H1 (cell line): ENCODE measurements around the gene ZNF180. TPM values are rescaled to one million over a fixed set of nuclear protein-coding genes. Genes with fewer than 3 reads are reported as not detected.

Experiments used
- CTCF ChIA-PET: fragments of 300-600 bp; sonication (Branson Sonifier 250); formaldehyde crosslinking; loops from one replicate; lab custom pipeline; 2021; ENCODE audit not compliant: partially characterized antibody; lab: Charles Lee
- POLR2A ChIA-PET: fragments of 300-600 bp; sonication (Branson Sonifier 250); formaldehyde crosslinking; loops from one replicate; lab custom pipeline; 2021; ENCODE audit warnings: inconsistent platforms; ENCODE audit not compliant: partially characterized antibody; lab: Charles Lee
- DNase-seq, 2 experiments: peaks; one replicate each; pipeline versions ENCODE4 v3.0.0 to v3.0.0-alpha.2; 2010 to 2022; ENCODE audit warnings: low spot score in 2 of 2, low read depth in 1 of 2, mixed read lengths in 1 of 2
- FAIRE-seq: peaks from 2 replicates; lab custom pipeline; 2011; peaks lifted over from hg19 to GRCh38; lab: Jason Lieb, UNC
- H2AFZ ChIP-seq: 2 replicates; pipeline ENCODE4 v1.8.1; 2012; ENCODE audit warnings: low read length, inconsistent platforms
- H2AK5ac ChIP-seq: 2 replicates; pipeline ENCODE4 v1.6.1; 2013; ENCODE audit warnings: low read depth, low read length
- H2BK120ac ChIP-seq: replicated peaks from 2 replicates; pipeline ENCODE3; 2013; ENCODE audit warnings: low read depth, low read length, inconsistent platforms
- H2BK12ac ChIP-seq: 2 replicates; pipeline ENCODE4 v1.6.1; 2013; ENCODE audit warnings: low read depth, low read length
- H2BK15ac ChIP-seq: 2 replicates; pipeline ENCODE4 v1.6.1; 2013; ENCODE audit warnings: low read length
- H2BK20ac ChIP-seq: 2 replicates; pipeline ENCODE4 v1.6.1; 2013; ENCODE audit warnings: low read length
- H2BK5ac ChIP-seq: 2 replicates; pipeline ENCODE4 v1.6.1; 2013; ENCODE audit warnings: low read depth, low read length
- H3K14ac ChIP-seq: 2 replicates; pipeline ENCODE4 v1.6.1; 2013; ENCODE audit warnings: inconsistent platforms; ENCODE audit not compliant: insufficient read length
- H3K18ac ChIP-seq: 2 replicates; pipeline ENCODE4 v1.6.1; 2013; ENCODE audit warnings: low read length; ENCODE audit errors: extremely low read depth
- H3K23ac ChIP-seq: 2 replicates; pipeline ENCODE4 v1.6.1; 2013; ENCODE audit warnings: inconsistent platforms; ENCODE audit not compliant: insufficient read length
- H3K23me2 ChIP-seq: 2 replicates; pipeline ENCODE4 v1.6.1; 2013; ENCODE audit warnings: low read depth, low read length
- H3K27ac ChIP-seq: 2 replicates; pipeline ENCODE4 v1.6.1; 2011; ENCODE audit warnings: low read depth, low read length, inconsistent platforms
- H3K27me3 ChIP-seq, 4 experiments: replicated peaks in 1 of 4; 1 replicate in 1 of 4; 2 replicates in 3 of 4; pipeline versions ENCODE4 v1.6.1 to v1.8.1; 2011 to 2013; ENCODE audit warnings: low read length in 3 of 4, mild to moderate bottlenecking in 3 of 4, inconsistent platforms in 2 of 4, mixed read lengths in 2 of 4, moderate library complexity in 1 of 4; ENCODE audit not compliant: control insufficient read depth in 3 of 4, insufficient read depth in 3 of 4; ENCODE audit errors: extremely low read depth in 1 of 4
- H3K36me3 ChIP-seq, 4 experiments: 2 replicates each; pipeline versions ENCODE4 v1.6.1 to v1.8.1; 2011 to 2013; ENCODE audit warnings: mild to moderate bottlenecking in 4 of 4, low read length in 3 of 4, moderate library complexity in 2 of 4, control low read depth in 1 of 4, inconsistent platforms in 1 of 4; ENCODE audit not compliant: insufficient read depth in 4 of 4, control insufficient read depth in 2 of 4
- H3K4ac ChIP-seq: replicated peaks from 2 replicates; pipeline ENCODE3; 2013; ENCODE audit warnings: low read length, low read depth, mixed read lengths, inconsistent platforms; ENCODE audit not compliant: insufficient read length
- H3K4me1 ChIP-seq, 4 experiments: replicated peaks in 1 of 4; 1 replicate in 1 of 4; 2 replicates in 3 of 4; pipeline versions ENCODE4 v1.6.1 to v1.8.1; 2011 to 2013; ENCODE audit warnings: low read length in 3 of 4, inconsistent platforms in 2 of 4, mixed read lengths in 1 of 4; ENCODE audit not compliant: insufficient read depth in 4 of 4, control insufficient read depth in 3 of 4
- H3K4me2 ChIP-seq, 2 experiments: 2 replicates each; pipeline versions ENCODE4 v1.6.1 to v1.8.1; 2011 to 2013; ENCODE audit warnings: low read depth in 2 of 2, low read length in 2 of 2, control low read depth in 1 of 2, inconsistent platforms in 1 of 2, mild to moderate bottlenecking in 1 of 2; ENCODE audit not compliant: insufficient read depth in 1 of 2
- H3K4me3 ChIP-seq, 4 experiments: fragments of 200-600, 300-600 bp in 1 of 4; sonication (generic), shearing (Covaris generic), sonication (Bioruptor Twin) in 1 of 4; 2 replicates each; pipeline versions ENCODE4 v1.5.1 to v1.8.1; 2011 to 2016; ENCODE audit warnings: low read length in 4 of 4, low read depth in 3 of 4, control low read depth in 2 of 4, inconsistent platforms in 2 of 4, mild to moderate bottlenecking in 2 of 4, mixed read lengths in 1 of 4, moderate library complexity in 1 of 4; ENCODE audit not compliant: insufficient read depth in 2 of 4; ENCODE audit errors: extremely low read depth in 1 of 4
- H3K56ac ChIP-seq: replicated peaks from 2 replicates; pipeline ENCODE3; 2013; ENCODE audit warnings: low read depth, mild to moderate bottlenecking, mixed read lengths, low read length, inconsistent platforms; ENCODE audit not compliant: insufficient read length
- H3K79me1 ChIP-seq: 2 replicates; pipeline ENCODE4 v1.6.1; 2013; ENCODE audit warnings: low read depth, low read length, control low read depth
- H3K79me2 ChIP-seq, 2 experiments: 2 replicates each; pipeline versions ENCODE4 v1.6.1 to v1.8.1; 2012 to 2013; ENCODE audit warnings: low read length in 2 of 2, mild to moderate bottlenecking in 2 of 2, inconsistent platforms in 1 of 2; ENCODE audit not compliant: insufficient read depth in 2 of 2, control insufficient read depth in 1 of 2
- H3K9ac ChIP-seq, 4 experiments: replicated peaks in 1 of 4; 1 replicate in 1 of 4; 2 replicates in 3 of 4; pipeline versions ENCODE4 v1.6.1 to v1.8.1; 2011 to 2013; ENCODE audit warnings: low read depth in 3 of 4, low read length in 3 of 4, control low read depth in 2 of 4, mild to moderate bottlenecking in 2 of 4, moderate library complexity in 2 of 4, inconsistent platforms in 1 of 4; ENCODE audit errors: extremely low read depth in 1 of 4
- H3K9me3 ChIP-seq, 2 experiments: 2 replicates each; pipeline versions ENCODE4 v1.6.1 to v1.8.1; 2012 to 2013; ENCODE audit warnings: mild to moderate bottlenecking in 2 of 2, moderate library complexity in 2 of 2, control low read depth in 1 of 2, inconsistent platforms in 1 of 2, low read depth in 1 of 2, low read length in 1 of 2, mixed read lengths in 1 of 2; ENCODE audit not compliant: insufficient read depth in 2 of 2
- H4K20me1 ChIP-seq, 2 experiments: replicated peaks in 1 of 2; 2 replicates each; pipeline versions ENCODE3 to v1.8.1; 2011 to 2013; ENCODE audit warnings: inconsistent platforms in 2 of 2, low read length in 2 of 2, mild to moderate bottlenecking in 1 of 2; ENCODE audit not compliant: insufficient read depth in 2 of 2, control insufficient read depth in 1 of 2
- H4K5ac ChIP-seq: 2 replicates; pipeline ENCODE4 v1.6.1; 2013; ENCODE audit warnings: low read length, low read depth, mixed read lengths, inconsistent platforms; ENCODE audit not compliant: insufficient read length
- H4K8ac ChIP-seq: 2 replicates; pipeline ENCODE4 v1.8.0; 2013; ENCODE audit warnings: mild to moderate bottlenecking, moderate library complexity, low read length, inconsistent platforms; ENCODE audit not compliant: insufficient read depth; ENCODE audit errors: extremely low read depth
- H4K91ac ChIP-seq: replicated peaks from 2 replicates; pipeline ENCODE3; 2013; ENCODE audit warnings: low read length, mixed read lengths, inconsistent platforms; ENCODE audit not compliant: insufficient read length
- EP300 ChIP-seq, 2 experiments: IDR thresholded peaks; 1 replicate in 1 of 2; 2 replicates in 1 of 2; pipeline ENCODE4 v1.6.1; 2011 to 2012; ENCODE audit warnings: low read depth in 2 of 2, low read length in 2 of 2, mild to moderate bottlenecking in 2 of 2, borderline replicate concordance in 1 of 2, inconsistent platforms in 1 of 2, moderate library complexity in 1 of 2
- TAF1 ChIP-seq: IDR thresholded peaks from 2 replicates; pipeline ENCODE4 v1.6.1; 2011; ENCODE audit warnings: mild to moderate bottlenecking, low read depth, low read length
- WGBS, 2 experiments: shearing (Covaris generic) in 1 of 2; methylation state at CpG; one replicate each; pipeline versions ENCODE4 v1.1.6 to v1.1.7; 2013 to 2015; ENCODE audit warnings: low lambda C conversion rate in 2 of 2, mixed read lengths in 2 of 2, inconsistent platforms in 1 of 2, low coverage in 1 of 2, missing lambda C conversion rate in 1 of 2; ENCODE audit not compliant: insufficient replicate concordance in 2 of 2, insufficient coverage in 1 of 2, insufficient read length in 1 of 2; ENCODE audit errors: extremely low coverage in 1 of 2, missing lambda C conversion rate in 1 of 2; 5-methylcytosine and 5-hydroxymethylcytosine counted together
- polyA plus RNA-seq, 7 experiments: library from polyadenylated mRNA; depleted of rRNA in 3 of 7; stranded (reverse) in 5 of 7; unstranded in 2 of 7; fragments of >200 nt in 5 of 7; fragments of 200-250 nt in 2 of 7; gene quantifications; 1 replicate in 5 of 7; 2 replicates in 1 of 7; 4 replicates in 1 of 7; pipeline versions ENCODE4 v1.2.1 to v1.2.3, GENCODE V29; 2011 to 2013; ENCODE audit warnings: missing spikeins in 2 of 7, mixed read lengths in 2 of 7
- total RNA-seq: library from RNA; stranded (reverse); fragmentation: NEBNext Ultra II Directional; extraction: Animal tissue kit (Norgen Biotek cat#: 25700); gene quantifications from 2 replicates; pipeline ENCODE4 v1.2.1, GENCODE V29; 2021

The ZNF180 gene
- total and polyA plus RNA-seq, 2 of the 8 experiments (the other 6 are each of a cell fraction or from before 2014, with no cell fraction given) = 1.3 to 8.5 TPM

GRCh38 chr19:44452367-44452766 is 48.0 kb downstream of the ZNF180 start:
- no peak overlapping the region for H3K23ac ChIP-seq
- no peak overlapping the region for H3K18ac ChIP-seq
- no peak overlapping the region for H3K4me2 ChIP-seq
- H2BK5ac ChIP-seq = no peak overlapping the region
- no peaks in the 10 kb centered on the region; a peak in 1 of 7 replicates for H3K4me1 ChIP-seq
- H3K4me3 ChIP-seq = no peak overlapping the region
- no peaks in the 10 kb centered on the region for H3K27me3 ChIP-seq
- no peak overlapping the region for H3K56ac ChIP-seq
- H4K91ac ChIP-seq = no peak overlapping the region
- FAIRE-seq (no peak), DNase-seq (no peak)
- H3K4ac ChIP-seq = no peak overlapping the region
- H3K79me1 ChIP-seq = no peaks in the 10 kb centered on the region
- CTCF ChIA-PET = no interaction called here
- H3K23me2 ChIP-seq = peaks cover 2% of the 10 kb centered on the region; the same call in 1 of the 2 replicates
- H4K5ac ChIP-seq = no peak overlapping the region
- no peaks in the 10 kb centered on the region for H3K36me3 ChIP-seq
- no peak overlapping the region for H2BK20ac ChIP-seq
- H4K20me1 ChIP-seq = no peaks in the 10 kb centered on the region
- H2AFZ ChIP-seq = no peak overlapping the region
- H2AK5ac ChIP-seq = no peak overlapping the region
- H2BK15ac ChIP-seq = no peak overlapping the region
- no peak overlapping the region for H3K27ac ChIP-seq
- H2BK12ac ChIP-seq = no peak overlapping the region
- POLR2A ChIA-PET = no interaction called here
- H3K9ac ChIP-seq = no peak overlapping the region
- WGBS, 2 experiments = 84% methylated on average over 4 of the region's 4 CpGs; no CpG with 5 or more reads in 1 of the 2 experiments
- H4K8ac ChIP-seq = no peak overlapping the region
- H2BK120ac ChIP-seq = no peak overlapping the region
- no peak overlapping the region for H3K14ac ChIP-seq
- TF ChIP-seq TAF1 (no peak), EP300 (IDR thresholded peaks at IDR 0.05; ENCODE audit: borderline replicate concordance in 1 of 2, low read depth in 2 of 2, low read length in 2 of 2) (no peak)
- no peaks in the 10 kb centered on the region for H3K79me2 ChIP-seq
- H3K9me3 ChIP-seq = peaks cover 43 to 55% of the 10 kb centered on the region in 2 experiments
